NCI-H524 treated with DMSO at 0.1 percent for 48 hours (cell line): ENCODE measurements around the gene DMD.

ENCODE experiments used
- DNase-seq: peaks from one replicate; lab custom pipeline; 2025; lab: John Stamatoyannopoulos, UW

The DMD gene

GRCh38 chrX:32489125-32489524 lies 722.2 kb downstream of the DMD start:
- no peak for DNase-seq

GRCh38 chrX:32483534-32484136 lies 727.7 kb downstream of the DMD start:
- DNase-seq: no peak

GRCh38 chrX:32480019-32480418 lies 731.3 kb downstream of the DMD start:
- no peak for DNase-seq

GRCh38 chrX:32472364-32472763 lies 739.0 kb downstream of the DMD start:
- DNase-seq: no peak

- DNase-seq: no peak
Observed at GRCh38 chrX:32455704-32456103, 755.6 kb downstream of the DMD start.

GRCh38 chrX:32451954-32452695 lies 759.2 kb downstream of the DMD start:
- DNase-seq: no peak

GRCh38 chrX:32448945-32449344 lies 762.4 kb downstream of the DMD start:
- DNase-seq: no peak

- DNase-seq: no peak
Observed at GRCh38 chrX:32448320-32448719, 763.0 kb downstream of the DMD start.

- no peak for DNase-seq
Observed at GRCh38 chrX:32447640-32448039, 763.7 kb downstream of the DMD start.

- no peak for DNase-seq
Observed at GRCh38 chrX:32443841-32444240, 767.5 kb downstream of the DMD start.

- no peak for DNase-seq
Observed at GRCh38 chrX:32421266-32421665, 790.1 kb downstream of the DMD start.

GRCh38 chrX:32408389-32408788 lies 803.0 kb downstream of the DMD start:
- DNase-seq: no peak

- DNase-seq: no peak
Observed at GRCh38 chrX:32397562-32398216, 813.7 kb downstream of the DMD start.

GRCh38 chrX:32395878-32396277 lies 815.5 kb downstream of the DMD start:
- DNase-seq: no peak

GRCh38 chrX:32392655-32393054 lies 818.7 kb downstream of the DMD start:
- DNase-seq: no peak

GRCh38 chrX:32370456-32371205 lies 840.7 kb downstream of the DMD start:
- no peak for DNase-seq

- DNase-seq: no peak
Observed at GRCh38 chrX:32293962-32294700, 917.2 kb downstream of the DMD start.

- no peak for DNase-seq
Observed at GRCh38 chrX:32289356-32289755, 922.0 kb downstream of the DMD start.

GRCh38 chrX:32281853-32282252 lies 929.5 kb downstream of the DMD start:
- DNase-seq: no peak

- no peak for DNase-seq
Observed at GRCh38 chrX:32280921-32281320, 930.4 kb downstream of the DMD start.

- DNase-seq: no peak
Observed at GRCh38 chrX:32280489-32280888, 930.9 kb downstream of the DMD start.

GRCh38 chrX:32276153-32276552 lies 935.2 kb downstream of the DMD start:
- no peak for DNase-seq
